Activated T-helper 1 cell treated with Interleukin-2 at 50 U/mL for 16 hours (primary cell): ENCODE measurements around the gene LLCFC1.

Experiments used
- DNase-seq: peaks from one replicate; pipeline ENCODE4 v3.0.0-alpha.2; 2020; ENCODE audit warnings: low read depth

LLCFC1 gene

GRCh38 chr7:142910481-142910880 is 28.8 kb upstream of the LLCFC1 start:
- DNase-seq, result no peak

- no peak for DNase-seq
Measured at GRCh38 chr7:142913051-142913450, 26.2 kb upstream of the LLCFC1 start.

- no peak for DNase-seq
Measured at GRCh38 chr7:142913566-142913965, 25.7 kb upstream of the LLCFC1 start.

GRCh38 chr7:142914121-142914520 is 25.2 kb upstream of the LLCFC1 start:
- no peak for DNase-seq

- DNase-seq, result no peak
Measured at GRCh38 chr7:142915315-142915714, 24.0 kb upstream of the LLCFC1 start.

GRCh38 chr7:142916508-142916907 is 22.8 kb upstream of the LLCFC1 start:
- no peak for DNase-seq

GRCh38 chr7:142917447-142917846 is 21.8 kb upstream of the LLCFC1 start:
- DNase-seq, result no peak

GRCh38 chr7:142918901-142919300 is 20.4 kb upstream of the LLCFC1 start:
- DNase-seq, result no peak

- no peak for DNase-seq
Measured at GRCh38 chr7:142919656-142920055, 19.6 kb upstream of the LLCFC1 start.

- no peak for DNase-seq
Measured at GRCh38 chr7:142923391-142923790, 15.9 kb upstream of the LLCFC1 start.

GRCh38 chr7:142925413-142925812 is 13.9 kb upstream of the LLCFC1 start:
- no peak for DNase-seq

GRCh38 chr7:142927085-142927745 is 12.1 kb upstream of the LLCFC1 start:
- DNase-seq, result no peak

- no peak for DNase-seq
Measured at GRCh38 chr7:142927949-142928348, 11.3 kb upstream of the LLCFC1 start.

- DNase-seq, result no peak
Measured at GRCh38 chr7:142930126-142930730, 9.1 kb upstream of the LLCFC1 start.

- no peak for DNase-seq
Measured at GRCh38 chr7:142932386-142933091, 6.7 kb upstream of the LLCFC1 start.

- no peak for DNase-seq
Measured at GRCh38 chr7:142933092-142933475, 6.2 kb upstream of the LLCFC1 start.

- DNase-seq, result no peak
Measured at GRCh38 chr7:142933624-142934023, 5.7 kb upstream of the LLCFC1 start, which contains the start of gene TRPV5. TRPV5 (minus strand) TSS chr7:142933746; CDS start chr7:142933459, 287 bp downstream.

- DNase-seq, result no peak
Measured at GRCh38 chr7:142934056-142934455, 5.2 kb upstream of the LLCFC1 start.

- no peak for DNase-seq
Measured at GRCh38 chr7:142935941-142936565, 3.2 kb upstream of the LLCFC1 start.

GRCh38 chr7:142938611-142939010 is 673 bp upstream of the LLCFC1 start:
- no peak for DNase-seq

GRCh38 chr7:142940966-142941535 is 1.8 kb downstream of the LLCFC1 start:
- DNase-seq, result no peak

- no peak for DNase-seq
Measured at GRCh38 chr7:142941541-142941940, 2.3 kb downstream of the LLCFC1 start.

- DNase-seq, result no peak
Measured at GRCh38 chr7:142942746-142943145, 3.5 kb downstream of the LLCFC1 start.
